Right atrium auricular region (tissue), 2 donors: ENCODE data around the gene ATG10. TPM values are rescaled to one million over a fixed set of nuclear protein-coding genes. Genes with fewer than 3 reads are reported as not detected.

Experiments used
- DNase-seq: peaks from one replicate; pipeline ENCODE4 v3.0.0-alpha.2; 2019; ENCODE audit warnings: low spot score
- H3K27ac ChIP-seq, 2 donors: fragments of 200-600 bp; sonication (generic); 1 replicate in 1 of 2; 2 replicates in 1 of 2; pipeline ENCODE4 v1.5.1; 2016 to 2019
- H3K27me3 ChIP-seq, 2 donors: fragments of 200-600 bp; sonication (generic); one replicate each; pipeline versions ENCODE4 v1.5.1 to v1.6.0; 2017 to 2019
- H3K36me3 ChIP-seq: fragments of 200-600 bp; sonication (generic); one replicate; pipeline ENCODE4 v1.5.1; 2016
- H3K4me1 ChIP-seq, 2 donors: fragments of 200-600 bp; sonication (generic); one replicate each; pipeline versions ENCODE4 v1.5.1 to v1.6.0; 2017 to 2019
- H3K4me3 ChIP-seq, 2 donors: fragments of 200-600 bp; sonication (generic); 1 replicate in 1 of 2; 2 replicates in 1 of 2; pipeline ENCODE4 v1.5.1; 2017 to 2019; ENCODE audit warnings: mild to moderate bottlenecking in 1 of 2, moderate library complexity in 1 of 2
- H3K9me3 ChIP-seq, 2 donors: fragments of 200-600 bp; sonication (generic); one replicate each; pipeline ENCODE4 v1.5.1; 2019
- total RNA-seq, 2 donors: library from RNA; depleted of rRNA; stranded (reverse); fragments of >200 nt; gene quantifications; one replicate each; pipeline ENCODE4 v1.1.0, GENCODE V29; 2016
- TF ChIP-seq, protein P1 (sequence below), 2 donors: fragments of 200-600 bp; sonication (generic); IDR thresholded peaks; one replicate each; pipeline ENCODE4 v1.5.1; 2019; ENCODE audit warnings: antibody characterized with exemption in 2 of 2

The ATG10 gene
- total RNA-seq, 2 donors from 2014 or later: 4.2 to 5.6 TPM

DNA sequence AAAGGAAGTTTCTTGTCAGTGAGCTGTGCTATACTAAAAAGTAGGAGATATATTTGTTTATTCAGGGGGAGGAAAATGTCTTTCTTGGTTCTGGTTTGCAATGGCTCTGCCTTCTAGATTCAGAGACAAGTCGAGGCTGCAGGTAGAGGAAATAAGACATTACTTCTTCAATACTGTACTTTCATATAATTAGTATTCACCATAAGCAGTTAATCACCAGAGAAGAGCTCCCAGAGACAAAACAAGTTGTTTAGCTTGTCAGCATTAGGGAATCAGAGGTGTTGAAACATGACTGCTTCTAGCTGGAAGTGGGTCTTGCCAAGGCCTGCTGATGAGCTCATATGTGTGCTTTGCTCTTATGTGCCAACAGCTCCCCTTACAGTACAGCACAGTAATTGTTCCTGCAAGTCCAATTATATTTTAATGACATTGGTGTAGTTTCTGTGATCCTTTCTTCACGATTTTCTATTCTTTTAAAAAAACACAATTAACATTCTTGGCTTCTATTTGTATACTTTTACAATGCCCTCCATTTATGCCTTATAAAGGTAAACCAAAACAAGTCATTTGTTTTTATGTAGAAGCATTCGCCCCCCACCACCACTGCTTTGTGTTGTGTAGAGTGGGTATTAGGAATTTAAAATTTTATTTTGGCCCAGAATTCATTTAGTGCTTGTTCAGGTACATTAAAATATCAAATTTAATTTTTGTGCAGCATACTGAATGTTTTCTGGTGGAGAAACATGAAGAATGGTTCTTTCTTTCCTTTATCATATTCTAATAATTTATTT, 194.1 kb downstream of the ATG10 start:
- TF ChIP-seq, protein P1, sequence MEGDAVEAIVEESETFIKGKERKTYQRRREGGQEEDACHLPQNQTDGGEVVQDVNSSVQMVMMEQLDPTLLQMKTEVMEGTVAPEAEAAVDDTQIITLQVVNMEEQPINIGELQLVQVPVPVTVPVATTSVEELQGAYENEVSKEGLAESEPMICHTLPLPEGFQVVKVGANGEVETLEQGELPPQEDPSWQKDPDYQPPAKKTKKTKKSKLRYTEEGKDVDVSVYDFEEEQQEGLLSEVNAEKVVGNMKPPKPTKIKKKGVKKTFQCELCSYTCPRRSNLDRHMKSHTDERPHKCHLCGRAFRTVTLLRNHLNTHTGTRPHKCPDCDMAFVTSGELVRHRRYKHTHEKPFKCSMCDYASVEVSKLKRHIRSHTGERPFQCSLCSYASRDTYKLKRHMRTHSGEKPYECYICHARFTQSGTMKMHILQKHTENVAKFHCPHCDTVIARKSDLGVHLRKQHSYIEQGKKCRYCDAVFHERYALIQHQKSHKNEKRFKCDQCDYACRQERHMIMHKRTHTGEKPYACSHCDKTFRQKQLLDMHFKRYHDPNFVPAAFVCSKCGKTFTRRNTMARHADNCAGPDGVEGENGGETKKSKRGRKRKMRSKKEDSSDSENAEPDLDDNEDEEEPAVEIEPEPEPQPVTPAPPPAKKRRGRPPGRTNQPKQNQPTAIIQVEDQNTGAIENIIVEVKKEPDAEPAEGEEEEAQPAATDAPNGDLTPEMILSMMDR (IDR thresholded peaks at IDR 0.05): peak; percentile 46 to 81
- Histone ChIP-seq H3K36me3 (no peaks in the 10 kb centered on the region), H3K27ac (peak overlapping the region; percentile 3 to 52), H3K4me3 (no peak overlapping the region), H3K4me1 (peaks cover 0 to 14% of the 10 kb centered on the region in 2 donors), H3K27me3 (no peaks in the 10 kb centered on the region), H3K9me3 (no peaks in the 10 kb centered on the region)
- peak; percentile 79 for DNase-seq

DNA sequence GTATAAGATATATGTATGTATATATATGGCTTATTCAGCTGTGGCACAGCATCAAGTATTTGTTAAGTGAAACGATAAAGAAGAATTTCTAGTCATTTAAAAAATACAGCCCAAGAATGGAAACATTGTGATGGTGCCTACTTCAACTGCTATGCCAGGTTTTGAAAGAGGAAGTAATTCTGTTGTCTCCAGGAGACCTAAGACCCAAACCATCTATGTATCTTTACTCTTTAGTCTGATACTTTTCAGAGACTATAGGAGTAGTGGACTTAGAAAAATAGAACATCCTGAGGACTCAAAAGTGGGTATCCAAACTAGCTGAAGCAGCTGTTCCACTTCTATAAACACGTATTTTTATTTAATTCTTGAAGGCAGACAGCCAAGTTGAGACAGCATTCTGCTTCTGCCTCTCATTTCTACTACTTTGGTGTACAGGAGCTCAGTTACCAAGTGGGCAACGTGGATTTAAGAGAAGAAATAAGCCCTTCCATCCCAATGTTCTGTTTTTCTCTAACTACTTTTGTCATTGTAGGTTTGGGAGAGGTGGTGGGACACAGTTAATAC, 195.6 kb downstream of the ATG10 start:
- DNase-seq: no peak
- Histone ChIP-seq H3K9me3 (no peaks in the 10 kb centered on the region), H3K36me3 (no peaks in the 10 kb centered on the region), H3K4me1 (peaks cover 0 to 14% of the 10 kb centered on the region in 2 donors), H3K27me3 (no peaks in the 10 kb centered on the region), H3K27ac (no peak overlapping the region), H3K4me3 (no peak overlapping the region)
- TF ChIP-seq, protein P1 (IDR thresholded peaks at IDR 0.05): no peak

DNA sequence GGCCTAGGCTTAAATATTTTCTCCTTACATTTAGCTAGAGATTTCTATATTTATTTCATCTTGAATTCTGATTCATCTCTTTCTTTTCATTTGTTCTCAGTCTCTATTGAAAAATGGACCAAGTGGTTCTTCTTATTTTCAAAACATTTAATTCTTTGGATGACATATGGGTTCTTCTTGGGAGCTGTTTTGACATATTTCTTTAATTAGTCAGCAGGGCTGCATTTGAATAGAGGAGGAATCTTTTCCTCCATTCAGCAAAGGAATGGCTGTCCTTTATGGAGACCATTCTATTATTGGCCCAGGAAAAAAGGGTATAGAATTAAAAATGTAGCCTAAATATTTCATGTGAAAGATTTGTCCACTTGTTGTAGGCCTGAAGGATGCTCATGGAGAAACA, 196.5 kb downstream of the ATG10 start:
- H3K4me3 ChIP-seq: no peak overlapping the region
- TF ChIP-seq, protein P1 (IDR thresholded peaks at IDR 0.05): no peak
- H3K4me1 ChIP-seq: peaks cover 0 to 14% of the 10 kb centered on the region in 2 donors
- no peak overlapping the region for H3K27ac ChIP-seq
- no peaks in the 10 kb centered on the region for H3K9me3 ChIP-seq
- no peaks in the 10 kb centered on the region for H3K27me3 ChIP-seq
- no peaks in the 10 kb centered on the region for H3K36me3 ChIP-seq
- no peak for DNase-seq

DNA sequence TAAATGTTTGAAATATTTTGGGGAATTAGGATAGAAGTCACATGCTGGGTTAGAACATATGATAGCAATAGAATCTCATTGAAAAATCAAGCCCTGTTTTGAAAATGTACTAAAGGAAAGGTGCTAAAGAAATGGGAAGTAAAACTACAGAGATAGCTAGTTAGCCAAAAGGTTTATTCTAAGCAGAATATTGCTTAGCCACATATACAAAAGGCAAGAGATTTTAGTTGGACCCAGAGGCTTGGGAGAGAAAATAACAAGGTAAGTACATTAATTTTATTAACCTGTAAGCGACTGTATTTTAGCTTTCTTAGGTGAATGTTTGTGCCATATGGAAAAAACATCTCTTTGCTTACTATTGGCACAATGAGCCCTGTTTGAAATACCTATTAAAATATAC, 198.1 kb downstream of the ATG10 start:
- Histone ChIP-seq H3K27ac (no peak overlapping the region), H3K36me3 (no peaks in the 10 kb centered on the region), H3K27me3 (no peaks in the 10 kb centered on the region), H3K4me1 (peaks cover 0 to 13% of the 10 kb centered on the region in 2 donors), H3K4me3 (no peak overlapping the region), H3K9me3 (no peaks in the 10 kb centered on the region)
- TF ChIP-seq, protein P1 (IDR thresholded peaks at IDR 0.05): no peak
- DNase-seq: no peak

DNA sequence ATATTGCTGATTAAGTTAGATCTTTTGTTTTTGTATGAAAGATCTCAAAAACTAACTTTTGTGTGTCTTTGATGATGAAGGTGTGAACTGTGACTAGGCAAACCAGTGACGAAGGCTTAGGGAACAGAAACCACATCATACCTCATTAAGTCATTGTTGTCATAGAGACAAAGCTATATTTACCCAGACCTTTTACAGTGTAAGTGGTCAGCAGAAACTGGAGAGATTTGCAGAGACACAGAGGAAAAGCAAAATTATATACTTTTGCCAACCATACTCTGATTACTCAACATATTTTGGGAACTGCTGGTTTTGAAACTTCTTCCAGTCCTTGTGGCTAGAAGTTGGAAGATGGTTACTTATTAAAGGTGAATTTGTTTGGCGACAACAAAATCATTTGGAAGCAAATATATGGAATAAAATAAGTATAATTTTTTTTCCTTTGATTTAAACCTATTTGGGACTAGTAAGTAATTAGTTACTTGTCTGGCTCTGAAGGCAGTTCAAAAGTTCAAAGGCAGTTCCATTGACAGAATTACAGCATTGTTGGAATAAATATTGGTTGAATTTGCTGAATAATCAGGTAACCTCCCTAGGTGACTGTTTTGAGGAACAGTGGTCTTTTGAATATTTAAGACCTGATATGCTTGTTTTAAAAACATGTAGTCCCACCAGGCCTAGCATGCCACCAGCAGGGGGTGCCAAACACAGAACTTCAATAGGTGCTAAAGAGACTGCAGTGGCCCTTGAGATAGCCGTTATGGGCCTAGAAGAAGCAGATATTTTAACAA, 202.5 kb downstream of the ATG10 start:
- no peak overlapping the region for H3K4me3 ChIP-seq
- DNase-seq: peak; percentile 66
- TF ChIP-seq, protein P1 (IDR thresholded peaks at IDR 0.05): peak; percentile 39 to 63
- peaks cover 0 to 4% of the 10 kb centered on the region in 2 donors for H3K4me1 ChIP-seq
- H3K9me3 ChIP-seq: no peaks in the 10 kb centered on the region
- H3K27ac ChIP-seq: no peak overlapping the region
- no peaks in the 10 kb centered on the region for H3K36me3 ChIP-seq
- no peaks in the 10 kb centered on the region for H3K27me3 ChIP-seq
